GM12878 (cell line): Measurements from ENCODE around the gene CRMP1. TPM values are rescaled to one million over a fixed set of nuclear protein-coding genes. Genes with fewer than 3 reads are reported as not detected.

ENCODE experiments used
- ATAC-seq: fragments of 200-7000 bp; cut with Tn5 transposase; 3 replicates; pipeline ENCODE4 v1.9.1; 2020; ENCODE audit warnings: mild to moderate bottlenecking, moderate library complexity
- BruUV-seq: library from RNA; stranded (reverse); fragments of 400-500 nt; replicated peaks from 2 replicates; lab custom pipeline; 2021; lab: Mats Ljungman, UMichigan
- CTCF ChIA-PET: fragments of 300-600 bp; sonication (Branson Sonifier 250); formaldehyde crosslinking; extraction: SDS; loops from one replicate; lab custom pipeline; 2021; ENCODE audit warnings: inconsistent platforms; lab: Yijun Ruan, JAX
- POLR2A ChIA-PET: fragments of 350-600 bp; formaldehyde crosslinking; extraction: SDS; loops from one replicate; lab custom pipeline; 2021; ENCODE audit warnings: inconsistent platforms; lab: Charles Lee
- RAD21 ChIA-PET: fragments of 300-600 bp; sonication (Branson Sonifier 250); formaldehyde crosslinking; loops from one replicate; lab custom pipeline; 2023; ENCODE audit warnings: antibody characterized with exemption; ENCODE audit not compliant: unreplicated experiment; lab: Charles Lee
- SMC1A ChIA-PET: fragments of 300-600 bp; sonication (Branson Sonifier 250); formaldehyde crosslinking; loops from one replicate; lab custom pipeline; 2023; ENCODE audit not compliant: unreplicated experiment, uncharacterized antibody; lab: Charles Lee
- DNase-seq: peaks from one replicate; pipeline ENCODE4 v3.0.0-alpha.2; 2011; ENCODE audit warnings: low read depth, low spot score
- FAIRE-seq: peaks from 3 replicates; lab custom pipeline; 2011; peaks lifted over from hg19 to GRCh38; lab: Jason Lieb, UNC
- H2AFZ ChIP-seq: 2 replicates; pipeline ENCODE4 v1.6.0; 2011; ENCODE audit warnings: low read depth, low read length, control low read depth; ENCODE audit not compliant: control insufficient read depth
- H3K27ac ChIP-seq: 2 replicates; pipeline ENCODE4 v1.5.1; 2011; ENCODE audit warnings: control low read depth; ENCODE audit not compliant: control insufficient read depth, insufficient read depth
- H3K27me3 ChIP-seq, 2 experiments: replicated peaks in 1 of 2; 2 replicates each; pipeline versions ENCODE4 v1.6.0 to v1.6.1; 2011; ENCODE audit warnings: low read length in 1 of 2; ENCODE audit not compliant: control insufficient read depth in 2 of 2, insufficient read depth in 2 of 2
- H3K36me3 ChIP-seq, 2 experiments: 2 replicates each; pipeline ENCODE4 v1.5.1; 2011; ENCODE audit warnings: low read length in 1 of 2; ENCODE audit not compliant: control insufficient read depth in 2 of 2, insufficient read depth in 2 of 2
- H3K4me1 ChIP-seq: 2 replicates; pipeline ENCODE4 v1.6.1; 2011; ENCODE audit warnings: mild to moderate bottlenecking, low read length, moderate library complexity, mixed read lengths; ENCODE audit not compliant: control insufficient read depth, insufficient read depth
- H3K4me2 ChIP-seq: 2 replicates; pipeline ENCODE4 v1.6.0; 2011; ENCODE audit warnings: control low read depth; ENCODE audit not compliant: control insufficient read depth, insufficient read depth
- H3K4me3 ChIP-seq: fragments of 200-600 bp; sonication (generic); 2 replicates; pipeline ENCODE4 v1.5.1; 2016
- H3K79me2 ChIP-seq: 2 replicates; pipeline ENCODE4 v1.6.0; 2011; ENCODE audit warnings: low read length; ENCODE audit not compliant: control insufficient read depth, insufficient read depth
- H3K9ac ChIP-seq: 2 replicates; pipeline ENCODE4 v1.8.0; 2011; ENCODE audit warnings: low read length, control low read depth, mixed read lengths; ENCODE audit not compliant: control insufficient read depth, insufficient read depth
- H3K9me3 ChIP-seq: replicated peaks from 3 replicates; pipeline ENCODE4 v1.5.1; 2011; ENCODE audit warnings: mild to moderate bottlenecking, low read length; ENCODE audit not compliant: control insufficient read depth, insufficient read depth
- H4K20me1 ChIP-seq: 2 replicates; pipeline ENCODE4 v1.6.0; 2011; ENCODE audit not compliant: control insufficient read depth, insufficient read depth
- ASH2L ChIP-seq: fragments of 300-600, 200-600 bp; sonication (generic); IDR thresholded peaks from 2 replicates; pipeline ENCODE4 v1.6.1; 2017; ENCODE audit warnings: low read depth, mild to moderate bottlenecking, borderline replicate concordance
- CHD2 ChIP-seq: IDR thresholded peaks from 2 replicates; pipeline ENCODE4 v1.6.1; 2011; ENCODE audit warnings: low read depth, low read length, improper control_type of control experiment, borderline replicate concordance
- EZH2 ChIP-seq: IDR thresholded peaks from 2 replicates; pipeline ENCODE4 v1.6.1; 2012; ENCODE audit warnings: low read depth, mild to moderate bottlenecking, control low read depth, inconsistent platforms, low read length, borderline replicate concordance; ENCODE audit not compliant: control insufficient read depth
- FOXK2 ChIP-seq: fragments of 450-650 bp; IDR thresholded peaks from 2 replicates; pipeline ENCODE4 v1.6.1; 2017; ENCODE audit warnings: mild to moderate bottlenecking, moderate library complexity
- IKZF2 ChIP-seq, 2 experiments: fragments of 450-650 bp; IDR thresholded peaks; 2 replicates each; pipeline ENCODE4 v1.6.1; 2017; ENCODE audit warnings: mild to moderate bottlenecking in 2 of 2, moderate library complexity in 2 of 2
- KAT2A ChIP-seq: conservative IDR thresholded peaks from 2 replicates; pipeline ENCODE4 v1.6.1; 2011; ENCODE audit warnings: low read depth, low read length; ENCODE audit not compliant: control insufficient read depth
- POLR2AphosphoS2 ChIP-seq: IDR thresholded peaks from 2 replicates; pipeline ENCODE4 v1.6.1; 2011; ENCODE audit warnings: low read depth, mild to moderate bottlenecking, low read length, improper control_type of control experiment, moderate library complexity
- RUNX3 ChIP-seq: IDR thresholded peaks from 2 replicates; pipeline ENCODE4 v1.6.1; 2012; ENCODE audit warnings: low read length, inconsistent platforms
- SIN3A ChIP-seq: IDR thresholded peaks from 2 replicates; pipeline ENCODE4 v1.6.1; 2012; ENCODE audit warnings: low read depth, low read length, improper control_type of control experiment
- SMAD5 ChIP-seq: IDR thresholded peaks from 2 replicates; pipeline ENCODE4 v1.6.1; 2016; ENCODE audit warnings: antibody characterized with exemption, low read depth
- SREBF1 ChIP-seq: IDR thresholded peaks from 2 replicates; pipeline ENCODE4 v1.6.1; 2012; ENCODE audit warnings: mild to moderate bottlenecking, low read length
- ZNF217 ChIP-seq: fragments of 450-650 bp; IDR thresholded peaks from 2 replicates; pipeline ENCODE4 v1.6.1; 2017; ENCODE audit warnings: antibody characterized with exemption, mild to moderate bottlenecking
- ZNF384 ChIP-seq: IDR thresholded peaks from 2 replicates; pipeline ENCODE4 v1.6.1; 2012; ENCODE audit warnings: low read depth, mild to moderate bottlenecking, low read length, improper control_type of control experiment, borderline replicate concordance
- ZNF592 ChIP-seq: fragments of 450-650 bp; IDR thresholded peaks from 2 replicates; pipeline ENCODE4 v1.6.1; 2017; ENCODE audit warnings: mild to moderate bottlenecking, moderate library complexity
- WGBS: methylation state at CpG from one replicate; pipeline ENCODE4 v1.1.6; 2016; ENCODE audit warnings: low lambda C conversion rate; ENCODE audit not compliant: insufficient replicate concordance, insufficient coverage; ENCODE audit errors: missing lambda C conversion rate; 5-methylcytosine and 5-hydroxymethylcytosine counted together
- in situ Hi-C: fragments of 300-500 bp; cut with MboI; formaldehyde crosslinking; loops from 9 replicates; pipeline ENCODE4 v1.14.3; 2018; ENCODE audit warnings: mixed read lengths
- intact Hi-C: fragments of 100-400 bp; cut with micrococcal nuclease; formaldehyde crosslinking; loops from one replicate; pipeline ENCODE4 v1.14.2; 2022; ENCODE audit not compliant: unreplicated experiment
- polyA plus RNA-seq, 11 experiments: library from polyadenylated mRNA; depleted of rRNA in 4 of 11; unstranded in 6 of 11; stranded (reverse) in 5 of 11; fragments of >200 nt; fragmentation: Nextera tagmentation in 4 of 11; fragmentation: Illumina TruSeq in 1 of 11; extraction: Ambion mirVana in 4 of 11; extraction: Trizol in 1 of 11; gene quantifications; 1 replicate in 1 of 11; 2 replicates in 10 of 11; pipeline versions ENCODE4 v1.2.1 to v1.2.3, GENCODE V29; 2011 to 2016; ENCODE audit warnings: inconsistent platforms in 2 of 11, missing spikeins in 2 of 11, low read depth in 1 of 11
- total RNA-seq, 4 experiments: library from RNA; depleted of rRNA in 3 of 4; stranded (reverse); fragments of >200 nt in 3 of 4; fragmentation: Illumina TruSeq in 1 of 4; extraction: Trizol in 1 of 4; gene quantifications; 2 replicates each; pipeline versions ENCODE4 v1.2.1 to v1.2.3, GENCODE V29; 2013 to 2021
- TF ChIP-seq, protein P1 (sequence below): fragments of 450-650 bp; formaldehyde crosslinking; IDR thresholded peaks from 2 replicates; pipeline ENCODE4 v1.4.0; 2022; ENCODE audit warnings: mild to moderate bottlenecking, moderate library complexity
- TF ChIP-seq, protein P2 (sequence below): fragments of 450-650 bp; IDR thresholded peaks from 2 replicates; pipeline ENCODE4 v1.6.1; 2014; ENCODE audit warnings: mild to moderate bottlenecking
- TF ChIP-seq, protein P3 (sequence below): IDR thresholded peaks from 2 replicates; pipeline ENCODE4 v1.6.1; 2012; ENCODE audit warnings: low read depth, low read length, improper control_type of control experiment

Gene CRMP1
- total and polyA plus RNA-seq, 10 of the 15 experiments (the other 5 are each of a cell fraction or from before 2014, with no cell fraction given): 0.03 to 1.4 (median 0.12) TPM; not detected in 2

- FAIRE-seq (no peak), ATAC-seq (no peak)
- intact Hi-C loops: no loop called here
- Histone ChIP-seq H3K27ac (no peak overlapping the region), H3K9me3 (peaks cover 4% of the 10 kb centered on the region; the same call in 1 of the 3 replicates), H3K4me1 (no peaks in the 10 kb centered on the region), H3K4me3 (no peak overlapping the region), H2AFZ (no peak overlapping the region), H3K4me2 (no peak overlapping the region), H3K27me3 (no peaks in the 10 kb centered on the region)
- RAD21 ChIA-PET: no interaction called here
- TF ChIP-seq POLR2AphosphoS2 (no peak), SIN3A (no peak), FOXK2 (no peak), EZH2 (no peak), KAT2A (no peak), SREBF1 (no peak), ZNF217 (no peak), SMAD5 (no peak), ASH2L (no peak), IKZF2 (IDR thresholded peaks at IDR 0.05) (no peak), ZNF592 (no peak), ZNF384 (no peak), CHD2 (no peak), RUNX3 (no peak)
- TF ChIP-seq, protein P1, sequence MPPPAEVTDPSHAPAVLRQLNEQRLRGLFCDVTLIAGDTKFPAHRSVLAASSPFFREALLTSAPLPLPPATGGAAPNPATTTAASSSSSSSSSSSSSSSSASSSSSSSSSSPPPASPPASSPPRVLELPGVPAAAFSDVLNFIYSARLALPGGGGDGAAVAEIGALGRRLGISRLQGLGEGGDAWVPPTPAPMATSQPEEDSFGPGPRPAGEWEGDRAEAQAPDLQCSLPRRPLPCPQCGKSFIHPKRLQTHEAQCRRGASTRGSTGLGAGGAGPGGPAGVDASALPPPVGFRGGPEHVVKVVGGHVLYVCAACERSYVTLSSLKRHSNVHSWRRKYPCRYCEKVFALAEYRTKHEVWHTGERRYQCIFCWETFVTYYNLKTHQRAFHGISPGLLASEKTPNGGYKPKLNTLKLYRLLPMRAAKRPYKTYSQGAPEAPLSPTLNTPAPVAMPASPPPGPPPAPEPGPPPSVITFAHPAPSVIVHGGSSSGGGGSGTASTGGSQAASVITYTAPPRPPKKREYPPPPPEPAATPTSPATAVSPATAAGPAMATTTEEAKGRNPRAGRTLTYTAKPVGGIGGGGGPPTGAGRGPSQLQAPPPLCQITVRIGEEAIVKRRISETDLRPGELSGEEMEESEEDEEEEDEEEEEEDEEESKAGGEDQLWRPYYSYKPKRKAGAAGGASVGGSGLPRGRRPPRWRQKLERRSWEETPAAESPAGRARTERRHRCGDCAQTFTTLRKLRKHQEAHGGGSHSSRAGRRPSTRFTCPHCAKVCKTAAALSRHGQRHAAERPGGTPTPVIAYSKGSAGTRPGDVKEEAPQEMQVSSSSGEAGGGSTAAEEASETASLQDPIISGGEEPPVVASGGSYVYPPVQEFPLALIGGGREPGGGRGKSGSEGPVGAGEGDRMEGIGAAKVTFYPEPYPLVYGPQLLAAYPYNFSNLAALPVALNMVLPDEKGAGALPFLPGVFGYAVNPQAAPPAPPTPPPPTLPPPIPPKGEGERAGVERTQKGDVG (CRISPR knock-in tag): no peak
- TF ChIP-seq, protein P2, sequence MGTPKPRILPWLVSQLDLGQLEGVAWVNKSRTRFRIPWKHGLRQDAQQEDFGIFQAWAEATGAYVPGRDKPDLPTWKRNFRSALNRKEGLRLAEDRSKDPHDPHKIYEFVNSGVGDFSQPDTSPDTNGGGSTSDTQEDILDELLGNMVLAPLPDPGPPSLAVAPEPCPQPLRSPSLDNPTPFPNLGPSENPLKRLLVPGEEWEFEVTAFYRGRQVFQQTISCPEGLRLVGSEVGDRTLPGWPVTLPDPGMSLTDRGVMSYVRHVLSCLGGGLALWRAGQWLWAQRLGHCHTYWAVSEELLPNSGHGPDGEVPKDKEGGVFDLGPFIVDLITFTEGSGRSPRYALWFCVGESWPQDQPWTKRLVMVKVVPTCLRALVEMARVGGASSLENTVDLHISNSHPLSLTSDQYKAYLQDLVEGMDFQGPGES: no peak
- TF ChIP-seq, protein P3, sequence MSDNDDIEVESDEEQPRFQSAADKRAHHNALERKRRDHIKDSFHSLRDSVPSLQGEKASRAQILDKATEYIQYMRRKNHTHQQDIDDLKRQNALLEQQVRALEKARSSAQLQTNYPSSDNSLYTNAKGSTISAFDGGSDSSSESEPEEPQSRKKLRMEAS: no peak
- TF ChIP-seq, all 136 proteins: peak for 0
- SMC1A ChIA-PET: no interaction called here
- Histone ChIP-seq H3K79me2 (no peaks in the 10 kb centered on the region), H4K20me1 (no peaks in the 10 kb centered on the region), H3K9ac (no peak overlapping the region), H3K36me3 (peaks cover 2 to 8% of the 10 kb centered on the region in 2 experiments; a peak in 2 of 4 replicates)
- POLR2A ChIA-PET: no interaction called here
- no TSS peak for BruUV-seq
- no peak for DNase-seq
- in situ Hi-C loops: no loop called here
- 22% methylated on average over 9 of the region's 9 CpGs for WGBS
- CTCF ChIA-PET: no interaction called here
These were observed 107.8 kb downstream of the CRMP1 start for GRCh38 chr4:5784960-5785611.
